ENCODE measurements around the gene FOXL3.
"Not testable (repeated sequence)": the region's sequence is repeated elsewhere in the genome, so short reads cannot be mapped to it uniquely, and the experiment has no call there.

Gene FOXL3

GRCh38 chr7:289209-289755 is 688 bp upstream of the FOXL3 start:
- no peak for DNase-seq (ENCODE audit: low spot score)

- DNase-seq (ENCODE audit: low spot score), result no peak
Observed at GRCh38 chr7:290554-291372, 793 bp downstream of the FOXL3 start.

- no peak for DNase-seq (ENCODE audit: low spot score)
Observed at GRCh38 chr7:291373-292092, 1.6 kb downstream of the FOXL3 start.

GRCh38 chr7:292226-292625 is 2.3 kb downstream of the FOXL3 start:
- no peak for DNase-seq (ENCODE audit: low spot score)

GRCh38 chr7:292826-293225 is 2.9 kb downstream of the FOXL3 start:
- DNase-seq (ENCODE audit: low spot score), result no peak

- DNase-seq (ENCODE audit: low spot score), result no peak
Observed at GRCh38 chr7:293681-294439, 3.9 kb downstream of the FOXL3 start.

- DNase-seq (ENCODE audit: low spot score), result no peak
Observed at GRCh38 chr7:294440-295154, 4.6 kb downstream of the FOXL3 start.

- no peak for DNase-seq (ENCODE audit: low spot score)
Observed at GRCh38 chr7:295155-296154, 5.5 kb downstream of the FOXL3 start.

- no peak for DNase-seq (ENCODE audit: low spot score)
Observed at GRCh38 chr7:296373-296945, 6.5 kb downstream of the FOXL3 start.

- DNase-seq (ENCODE audit: low spot score), result not testable (repeated sequence)
Observed at GRCh38 chr7:297141-297540, 7.2 kb downstream of the FOXL3 start.

GRCh38 chr7:297611-298374 is 7.8 kb downstream of the FOXL3 start:
- DNase-seq (ENCODE audit: low spot score), result no peak

- DNase-seq (ENCODE audit: low spot score), result no peak
Observed at GRCh38 chr7:298375-298702, 8.4 kb downstream of the FOXL3 start.

GRCh38 chr7:298743-299142 is 8.8 kb downstream of the FOXL3 start:
- no peak for DNase-seq (ENCODE audit: low spot score)

- no peak for DNase-seq (ENCODE audit: low spot score)
Observed at GRCh38 chr7:299169-299568, 9.2 kb downstream of the FOXL3 start.

- no peak for DNase-seq (ENCODE audit: low spot score)
Observed at GRCh38 chr7:299628-300027, 9.7 kb downstream of the FOXL3 start.

GRCh38 chr7:300048-300447 is 10.1 kb downstream of the FOXL3 start:
- DNase-seq (ENCODE audit: low spot score), result no peak

GRCh38 chr7:300546-301290 is 10.7 kb downstream of the FOXL3 start:
- no peak for DNase-seq (ENCODE audit: low spot score)

GRCh38 chr7:301291-302053 is 11.5 kb downstream of the FOXL3 start:
- DNase-seq (ENCODE audit: low spot score), result no peak
